Stimulated activated effector memory CD8-positive, alpha-beta T cell treated with anti-CD3 and anti-CD28 coated beads, Interleukin-12 subunit alpha, Interleukin-12 subunit beta, amount 100 ng/mL, for 72 hours (primary cell): Measurements from ENCODE around the gene FNBP1L.

Experiments
- ATAC-seq: fragments of 150-1000 bp; cut with Tn5 transposase; 2 replicates; pipeline ENCODE4 v1.10.0; 2021
- DNase-seq, 2 donors: peaks; one replicate each; pipeline ENCODE4 v3.0.0; 2021 to 2022; ENCODE audit warnings: low spot score in 2 of 2
- H3K27ac Mint-ChIP-seq: one replicate; pipeline ENCODE4 v1.8.0; 2022; ENCODE audit warnings: mild to moderate bottlenecking, mixed read lengths
- H3K36me3 Mint-ChIP-seq: one replicate; pipeline ENCODE4 v1.8.0; 2022; ENCODE audit warnings: mild to moderate bottlenecking, mixed read lengths
- H3K4me1 Mint-ChIP-seq: one replicate; pipeline ENCODE4 v1.8.0; 2022; ENCODE audit warnings: mixed read lengths
- H3K4me3 Mint-ChIP-seq: one replicate; pipeline ENCODE4 v1.8.0; 2022; ENCODE audit warnings: mild to moderate bottlenecking, mixed read lengths
- H3K9me3 Mint-ChIP-seq: one replicate; pipeline ENCODE4 v1.8.0; 2022; ENCODE audit warnings: mixed read lengths

Gene FNBP1L

DNA sequence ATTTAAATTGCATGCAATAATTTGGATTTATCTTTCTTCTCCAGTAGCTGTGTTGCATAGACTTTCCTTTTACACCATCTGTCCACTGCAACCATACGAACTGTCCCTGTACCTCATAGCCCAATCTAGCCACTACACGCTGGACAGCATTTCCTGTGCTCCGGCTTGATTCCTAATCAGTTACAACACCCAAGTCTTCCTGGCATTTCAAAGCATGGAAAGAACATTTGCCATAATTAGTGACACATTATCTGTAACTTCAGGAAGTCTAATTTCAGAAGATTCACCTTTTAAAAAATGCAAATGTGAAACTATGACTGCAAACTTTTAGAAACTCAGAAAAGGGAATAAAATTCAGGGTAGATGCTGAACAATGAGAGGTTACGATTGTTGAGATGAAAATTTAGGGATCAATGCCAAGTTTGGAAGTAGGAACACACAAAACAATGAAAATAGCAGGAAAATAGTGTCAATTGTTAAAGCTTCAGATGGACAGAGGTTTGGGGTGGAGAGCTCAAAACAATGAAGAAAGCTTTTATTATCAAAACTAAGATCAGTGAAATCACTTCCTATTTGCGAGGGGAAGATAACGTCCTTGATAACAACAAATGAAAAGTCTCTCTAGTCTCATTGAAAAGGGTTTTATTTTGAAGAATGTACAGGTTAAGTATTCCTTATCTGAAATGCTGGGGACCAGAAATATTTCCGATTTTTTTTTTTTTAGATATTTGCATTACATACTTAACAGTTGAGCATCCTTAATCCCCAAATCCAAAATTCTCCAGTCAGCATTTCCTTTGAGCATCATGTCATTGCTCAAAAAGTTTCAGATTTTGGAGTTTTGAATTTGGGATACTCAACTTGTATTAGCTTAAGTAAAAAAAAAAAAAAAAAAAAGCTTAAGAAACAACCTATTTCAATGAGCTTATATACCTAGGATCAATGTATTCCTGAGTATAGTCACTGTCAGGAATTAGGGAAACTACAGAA, 107.3 kb downstream of the FNBP1L start:
- Mint-ChIP-seq H3K4me1 (no peaks in the 10 kb centered on the region), H3K4me3 (no peak overlapping the region), H3K9me3 (no peaks in the 10 kb centered on the region), H3K36me3 (no peaks in the 10 kb centered on the region), H3K27ac (no peak overlapping the region)
- DNase-seq (no peak), ATAC-seq (no peak)

DNA sequence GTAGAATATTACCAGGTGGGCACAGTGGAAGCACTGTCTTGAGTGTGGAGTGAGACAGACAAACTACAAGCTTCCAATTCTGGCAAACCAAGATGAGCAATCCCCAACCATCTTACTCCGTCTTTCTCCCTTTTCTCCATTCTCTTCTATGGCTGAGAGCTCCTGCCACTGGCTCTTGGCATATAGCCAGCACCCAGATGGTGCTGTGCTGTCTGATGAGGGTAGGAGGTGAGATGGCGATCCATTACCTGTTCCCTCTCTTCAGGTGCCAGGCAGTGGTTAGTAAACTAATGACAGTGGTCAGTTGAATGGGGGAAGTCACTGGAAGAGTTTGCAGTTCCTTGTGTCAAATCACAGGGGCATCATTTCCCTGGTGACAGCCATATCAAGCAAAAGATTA, 108.4 kb downstream of the FNBP1L start:
- no peak for ATAC-seq
- Mint-ChIP-seq H3K9me3 (no peaks in the 10 kb centered on the region), H3K4me3 (no peak overlapping the region), H3K4me1 (no peaks in the 10 kb centered on the region), H3K27ac (no peak overlapping the region), H3K36me3 (no peaks in the 10 kb centered on the region)
- no peak for DNase-seq

- Mint-ChIP-seq H3K27ac (no peak overlapping the region), H3K36me3 (no peaks in the 10 kb centered on the region), H3K4me3 (no peak overlapping the region), H3K9me3 (no peaks in the 10 kb centered on the region), H3K4me1 (no peaks in the 10 kb centered on the region)
- DNase-seq: no peak
- ATAC-seq: no peak
Observed at GRCh38 chr1:93559045-93559444, 111.1 kb downstream of the FNBP1L start.

GRCh38 chr1:93559695-93560094, 111.8 kb downstream of the FNBP1L start:
- no peaks in the 10 kb centered on the region for H3K36me3 Mint-ChIP-seq
- H3K27ac Mint-ChIP-seq: no peak overlapping the region
- no peak overlapping the region for H3K4me3 Mint-ChIP-seq
- H3K4me1 Mint-ChIP-seq: no peaks in the 10 kb centered on the region
- DNase-seq: no peak
- ATAC-seq: no peak
- H3K9me3 Mint-ChIP-seq: no peaks in the 10 kb centered on the region

- Mint-ChIP-seq H3K36me3 (no peaks in the 10 kb centered on the region), H3K4me3 (no peak overlapping the region), H3K4me1 (no peaks in the 10 kb centered on the region), H3K27ac (no peak overlapping the region), H3K9me3 (no peaks in the 10 kb centered on the region)
- no peak for DNase-seq
- no peak for ATAC-seq
Observed at GRCh38 chr1:93565496-93566206, 117.7 kb downstream of the FNBP1L start.

GRCh38 chr1:93566227-93566626, 118.3 kb downstream of the FNBP1L start:
- no peak for ATAC-seq
- Mint-ChIP-seq H3K9me3 (no peaks in the 10 kb centered on the region), H3K4me1 (no peaks in the 10 kb centered on the region), H3K36me3 (no peaks in the 10 kb centered on the region), H3K4me3 (no peak overlapping the region), H3K27ac (no peak overlapping the region)
- DNase-seq: no peak

GRCh38 chr1:93567255-93567918, 119.5 kb downstream of the FNBP1L start:
- no peak overlapping the region for H3K4me3 Mint-ChIP-seq
- DNase-seq (no peak), ATAC-seq (no peak)
- no peaks in the 10 kb centered on the region for H3K4me1 Mint-ChIP-seq
- no peaks in the 10 kb centered on the region for H3K9me3 Mint-ChIP-seq
- H3K27ac Mint-ChIP-seq: no peak overlapping the region
- H3K36me3 Mint-ChIP-seq: no peaks in the 10 kb centered on the region

GRCh38 chr1:93569489-93569888, 121.6 kb downstream of the FNBP1L start:
- Mint-ChIP-seq H3K36me3 (no peaks in the 10 kb centered on the region), H3K4me1 (no peaks in the 10 kb centered on the region), H3K27ac (no peak overlapping the region), H3K4me3 (no peak overlapping the region), H3K9me3 (no peaks in the 10 kb centered on the region)
- no peak for ATAC-seq
- DNase-seq: no peak

DNA sequence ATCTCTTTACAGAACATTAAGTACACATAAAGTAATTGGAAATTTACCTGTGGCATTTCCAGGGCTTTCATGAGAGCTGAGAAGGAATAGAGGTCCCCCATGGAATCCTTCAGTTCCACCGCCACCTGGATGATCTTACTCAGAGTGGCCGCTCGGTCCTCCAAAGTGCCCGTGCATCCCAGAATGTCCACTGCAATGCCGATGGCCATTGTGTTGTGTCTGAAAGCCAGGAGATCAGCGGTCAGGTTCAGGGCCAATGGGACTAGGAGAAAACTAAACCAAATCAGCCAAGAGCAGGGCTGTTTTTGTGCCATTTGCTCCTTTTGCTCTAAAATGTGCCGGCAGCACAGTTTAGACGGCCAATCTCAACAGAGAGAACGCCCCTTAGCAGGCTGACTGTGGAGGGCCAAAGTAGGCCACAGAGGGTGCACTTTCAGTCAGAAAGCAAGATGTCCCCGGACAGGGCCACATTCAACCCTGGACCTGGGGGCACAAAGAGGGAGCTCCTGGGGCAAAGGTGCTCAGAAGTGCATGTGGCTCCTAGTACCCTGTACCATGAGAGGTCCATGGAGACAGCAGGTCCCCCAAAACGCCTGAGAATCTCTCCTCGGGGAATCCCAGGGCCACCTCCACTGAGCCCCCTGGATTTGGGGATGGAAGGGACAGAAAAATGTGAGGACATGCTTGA, 123.8 kb downstream of the FNBP1L start:
- DNase-seq: no peak
- no peaks in the 10 kb centered on the region for H3K36me3 Mint-ChIP-seq
- no peaks in the 10 kb centered on the region for H3K9me3 Mint-ChIP-seq
- no peaks in the 10 kb centered on the region for H3K4me1 Mint-ChIP-seq
- no peak overlapping the region for H3K4me3 Mint-ChIP-seq
- H3K27ac Mint-ChIP-seq: no peak overlapping the region
- no peak for ATAC-seq

DNA sequence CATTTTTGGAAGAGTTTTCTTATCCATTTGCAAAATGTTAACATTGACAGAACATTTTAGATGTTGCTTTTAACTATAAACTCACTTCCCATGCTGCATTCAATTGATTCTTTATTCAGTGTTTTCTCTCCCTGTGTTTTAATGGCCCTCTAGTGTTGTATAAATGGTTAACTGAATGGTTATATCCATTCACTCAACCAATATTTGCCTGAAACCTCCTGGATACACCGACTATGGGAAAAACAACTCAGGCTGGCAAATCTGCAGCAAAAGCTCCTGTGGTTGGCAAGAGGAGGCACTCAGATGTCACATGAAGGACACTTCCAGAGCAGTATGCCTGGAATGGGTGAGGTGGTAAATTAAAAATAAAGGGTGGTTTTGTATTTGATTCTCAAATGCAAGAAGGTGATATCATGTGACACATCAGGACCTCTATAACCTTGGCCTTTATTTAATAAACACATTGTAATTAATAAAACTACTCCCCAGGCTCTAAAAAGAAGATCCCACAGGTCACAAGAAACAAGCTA, 126.1 kb downstream of the FNBP1L start:
- H3K36me3 Mint-ChIP-seq: no peaks in the 10 kb centered on the region
- H3K27ac Mint-ChIP-seq: no peak overlapping the region
- no peaks in the 10 kb centered on the region for H3K4me1 Mint-ChIP-seq
- no peaks in the 10 kb centered on the region for H3K9me3 Mint-ChIP-seq
- no peak overlapping the region for H3K4me3 Mint-ChIP-seq
- no peak for ATAC-seq
- no peak for DNase-seq

DNA sequence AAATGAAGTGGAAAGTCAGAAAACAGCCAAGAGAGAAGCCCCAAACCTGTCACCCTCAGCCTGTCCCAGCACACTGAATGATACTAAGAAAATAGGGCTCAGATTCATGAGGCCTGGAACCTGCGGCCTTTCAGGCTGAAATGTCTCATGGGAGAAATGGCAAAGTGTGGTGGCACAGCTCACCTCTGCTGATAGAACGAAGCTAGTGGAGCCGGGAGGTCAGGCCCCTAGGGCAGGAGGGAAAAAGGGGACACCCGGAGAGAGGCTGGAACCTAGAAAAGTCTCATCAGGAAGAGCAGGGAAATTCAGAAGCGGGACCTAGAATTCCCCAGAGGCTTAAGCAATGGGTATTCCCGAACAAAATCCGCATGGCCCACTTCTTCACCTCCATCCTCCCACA, 126.6 kb downstream of the FNBP1L start:
- Mint-ChIP-seq H3K4me3 (no peak overlapping the region), H3K4me1 (no peaks in the 10 kb centered on the region), H3K27ac (no peak overlapping the region), H3K9me3 (no peaks in the 10 kb centered on the region), H3K36me3 (no peaks in the 10 kb centered on the region)
- no peak for DNase-seq
- ATAC-seq: no peak

DNA sequence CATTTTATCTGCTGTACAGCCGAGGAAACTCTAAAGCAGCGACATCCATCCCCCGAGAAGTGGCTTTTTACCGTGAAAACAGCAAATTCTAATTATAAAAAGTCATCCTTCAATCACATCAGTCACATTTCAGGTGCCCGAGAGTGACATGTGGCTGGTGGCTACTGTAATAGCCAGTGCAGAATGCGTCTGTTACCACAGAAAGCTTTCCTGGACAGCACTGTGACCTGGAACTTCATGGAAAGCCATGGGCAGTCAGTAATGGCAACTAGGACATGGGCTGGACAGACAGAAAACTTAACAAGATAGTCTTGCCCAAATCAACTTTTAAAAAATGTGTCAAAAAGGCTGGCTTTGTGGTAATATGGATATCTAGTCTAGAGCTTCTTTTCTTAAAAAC, 127.1 kb downstream of the FNBP1L start:
- no peak overlapping the region for H3K4me3 Mint-ChIP-seq
- H3K9me3 Mint-ChIP-seq: no peaks in the 10 kb centered on the region
- H3K36me3 Mint-ChIP-seq: no peaks in the 10 kb centered on the region
- no peak for ATAC-seq
- no peak overlapping the region for H3K27ac Mint-ChIP-seq
- no peak for DNase-seq
- H3K4me1 Mint-ChIP-seq: no peaks in the 10 kb centered on the region

DNA sequence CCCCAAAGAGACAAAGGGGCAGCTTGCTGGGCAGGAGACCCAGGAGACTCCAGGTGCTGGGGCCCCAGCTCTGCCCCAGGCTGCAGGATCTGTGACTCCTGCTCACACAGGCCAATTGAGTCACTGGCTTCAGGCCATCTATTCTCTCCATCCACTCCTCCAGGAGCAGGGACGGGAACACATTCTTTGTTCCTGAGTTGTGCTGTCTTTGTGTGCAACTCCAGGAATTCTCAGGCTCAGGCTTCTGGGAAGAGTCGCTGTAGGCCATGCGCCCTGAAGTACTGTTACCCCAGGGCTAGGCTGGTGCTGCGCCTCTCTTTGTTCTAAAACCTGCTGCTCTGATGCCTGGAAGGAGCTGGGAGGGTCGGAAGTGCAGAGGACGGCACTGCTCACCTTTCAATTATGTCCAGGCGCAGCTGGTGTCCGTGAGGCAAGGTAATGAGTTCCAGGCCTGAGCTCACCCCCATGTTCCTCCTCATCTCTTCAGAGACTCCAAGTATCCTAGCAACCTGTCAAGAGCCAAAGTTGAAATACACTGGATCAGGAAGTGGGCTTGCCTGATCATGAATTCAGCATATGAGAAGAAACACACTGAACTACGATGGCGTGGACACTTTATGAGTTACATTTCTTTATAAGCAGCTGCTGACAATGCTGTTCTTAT, 127.8 kb downstream of the FNBP1L start:
- no peaks in the 10 kb centered on the region for H3K4me1 Mint-ChIP-seq
- H3K4me3 Mint-ChIP-seq: no peak overlapping the region
- ATAC-seq (no peak), DNase-seq (no peak)
- H3K9me3 Mint-ChIP-seq: no peaks in the 10 kb centered on the region
- H3K27ac Mint-ChIP-seq: no peak overlapping the region
- no peaks in the 10 kb centered on the region for H3K36me3 Mint-ChIP-seq

- H3K4me3 Mint-ChIP-seq: no peak overlapping the region
- H3K4me1 Mint-ChIP-seq: no peaks in the 10 kb centered on the region
- no peak overlapping the region for H3K27ac Mint-ChIP-seq
- no peaks in the 10 kb centered on the region for H3K9me3 Mint-ChIP-seq
- no peak for ATAC-seq
- no peak for DNase-seq
- H3K36me3 Mint-ChIP-seq: no peaks in the 10 kb centered on the region
Observed at GRCh38 chr1:93576346-93576745, 128.4 kb downstream of the FNBP1L start.
